Neural cell (in vitro differentiated cells): ENCODE data around the gene C2orf49. TPM values are rescaled to one million over a fixed set of nuclear protein-coding genes. Genes with fewer than 3 reads are reported as not detected.
A peak's percentile ranks its signal among the peaks of the same experiment; 100 is the strongest.

Source experiments
- H2AFZ ChIP-seq: fragments of 200-600, 300-800 bp; sonication (generic), shearing (Covaris generic); 2 replicates; pipeline ENCODE4 v1.6.0; 2014; ENCODE audit warnings: low read depth, mild to moderate bottlenecking, antibody characterized with exemption, low read length, moderate library complexity
- H3F3A ChIP-seq: fragments of 200-600 bp; shearing (Covaris generic); 2 replicates; pipeline ENCODE4 v1.6.1; 2016; ENCODE audit warnings: mild to moderate bottlenecking, moderate library complexity, mixed read lengths, antibody characterized with exemption, low read length; ENCODE audit not compliant: insufficient read depth, poor library complexity, severe bottlenecking
- H3K27ac ChIP-seq: fragments of 200-600, 300-800 bp; sonication (generic), shearing (Covaris generic); 2 replicates; pipeline ENCODE4 v1.5.1; 2014; ENCODE audit warnings: mild to moderate bottlenecking, low read length, moderate library complexity
- H3K27me3 ChIP-seq: fragments of 300-800, 200-600 bp; sonication (generic), shearing (Covaris generic); 2 replicates; pipeline ENCODE4 v1.6.0; 2014; ENCODE audit warnings: mild to moderate bottlenecking, low read depth, low read length, moderate library complexity; ENCODE audit not compliant: insufficient read depth
- H3K36me3 ChIP-seq: fragments of 300-800, 200-600 bp; sonication (generic), shearing (Covaris generic); 2 replicates; pipeline ENCODE4 v1.5.1; 2014; ENCODE audit warnings: mild to moderate bottlenecking, antibody characterized with exemption, low read length, moderate library complexity; ENCODE audit not compliant: insufficient read depth
- H3K4me2 ChIP-seq: fragments of 300-800, 200-600 bp; sonication (generic), shearing (Covaris generic); 2 replicates; pipeline ENCODE4 v1.6.0; 2014; ENCODE audit warnings: mild to moderate bottlenecking, low read length
- H3K4me3 ChIP-seq: fragments of 300-800, 200-600 bp; sonication (generic), shearing (Covaris generic); 2 replicates; pipeline ENCODE4 v1.5.1; 2014; ENCODE audit warnings: mild to moderate bottlenecking, low read length, moderate library complexity
- H3K79me2 ChIP-seq: fragments of 200-600 bp; shearing (Covaris generic); replicated peaks from 2 replicates; pipeline ENCODE4 v1.6.0; 2014; ENCODE audit warnings: mild to moderate bottlenecking, low read length, moderate library complexity; ENCODE audit not compliant: insufficient read depth
- H3K9ac ChIP-seq: fragments of 300-800, 200-600 bp; sonication (generic), shearing (Covaris generic); 2 replicates; pipeline ENCODE4 v1.6.1; 2016; ENCODE audit warnings: mild to moderate bottlenecking, low read length, mixed read lengths
- H3K9me2 ChIP-seq: fragments of 200-600 bp; shearing (Covaris generic); 2 replicates; pipeline ENCODE4 v1.6.1; 2016; ENCODE audit warnings: mild to moderate bottlenecking, low read length, mixed read lengths; ENCODE audit not compliant: insufficient read depth
- H3K9me3 ChIP-seq: fragments of 200-600, 300-800 bp; sonication (generic), shearing (Covaris generic); 2 replicates; pipeline ENCODE4 v1.6.1; 2016; ENCODE audit warnings: mild to moderate bottlenecking, mixed run types, low read length, moderate library complexity, mixed read lengths
- H4K20me1 ChIP-seq: fragments of 200-600 bp; shearing (Covaris generic); 2 replicates; pipeline ENCODE4 v1.6.1; 2016; ENCODE audit warnings: mild to moderate bottlenecking, mixed run types; ENCODE audit not compliant: insufficient read depth
- CTCF ChIP-seq: fragments of 450-650 bp; IDR thresholded peaks from 2 replicates; pipeline ENCODE4 v1.5.1; 2014; ENCODE audit warnings: antibody characterized with exemption, mild to moderate bottlenecking, moderate library complexity; ENCODE audit not compliant: poor library complexity, severe bottlenecking
- EP300 ChIP-seq: fragments of 450-650 bp; conservative IDR thresholded peaks from 2 replicates; pipeline ENCODE4 v1.6.1; 2014; ENCODE audit warnings: antibody characterized with exemption, mild to moderate bottlenecking, moderate library complexity; ENCODE audit not compliant: poor library complexity, severe bottlenecking
- EZH2 ChIP-seq: fragments of 200-600, 300-800 bp; shearing (Covaris generic), sonication (generic); IDR thresholded peaks from 2 replicates; pipeline ENCODE4 v1.6.1; 2014; ENCODE audit warnings: antibody characterized with exemption, low read length, borderline replicate concordance, mild to moderate bottlenecking; ENCODE audit not compliant: insufficient read depth, poor library complexity, severe bottlenecking
- MXI1 ChIP-seq: fragments of 450-650 bp; conservative IDR thresholded peaks from 2 replicates; pipeline ENCODE4 v1.6.1; 2014; ENCODE audit warnings: antibody characterized with exemption, mild to moderate bottlenecking; ENCODE audit not compliant: poor library complexity, severe bottlenecking
- POLR2AphosphoS5 ChIP-seq: IDR thresholded peaks from 2 replicates; pipeline ENCODE4 v1.6.1; 2012
- RAD21 ChIP-seq: fragments of 450-650 bp; conservative IDR thresholded peaks from 2 replicates; pipeline ENCODE4 v1.6.1; 2014; ENCODE audit warnings: antibody characterized with exemption, mild to moderate bottlenecking, moderate library complexity
- REST ChIP-seq: IDR thresholded peaks from 2 replicates; pipeline ENCODE4 v1.6.1; 2012; ENCODE audit warnings: borderline replicate concordance
- SMC3 ChIP-seq: fragments of 450-650 bp; conservative IDR thresholded peaks from 2 replicates; pipeline ENCODE4 v1.6.1; 2014; ENCODE audit warnings: antibody characterized with exemption, mild to moderate bottlenecking, moderate library complexity; ENCODE audit not compliant: poor library complexity
- TAF1 ChIP-seq: IDR thresholded peaks from 2 replicates; pipeline ENCODE4 v1.6.1; 2012; ENCODE audit warnings: low read depth
- polyA plus RNA-seq: library from polyadenylated mRNA; depleted of rRNA; stranded (reverse); fragments of >200 nt; gene quantifications from 2 replicates; pipeline ENCODE4 v1.2.3, GENCODE V29; 2014

C2orf49 gene
- polyA plus RNA-seq, 1 donor from 2014 or later: 35.6 TPM

GRCh38 chr2:105329561-105330495 lies 7.5 kb upstream of the C2orf49 start, which contains the start of gene TGFBRAP1:
TSS of gene TGFBRAP1 (minus strand) at chr2:105329735. CDS start at chr2:105308301, 21,434 bp downstream.
- Histone ChIP-seq H3K27me3 (no peaks in the 10 kb centered on the region), H3K36me3 (no peaks in the 10 kb centered on the region), H3K79me2 (peaks cover 18% of the 10 kb centered on the region), H3F3A (no peaks in the 10 kb centered on the region), H3K9me3 (no peaks in the 10 kb centered on the region), H4K20me1 (no peaks in the 10 kb centered on the region), H3K9ac (peak within 1 kb of the TSS; percentile 81), H3K4me3 (peak within 1 kb of the TSS; percentile 77), H2AFZ (peak within 1 kb of the TSS; percentile 80), H3K9me2 (no peaks in the 10 kb centered on the region), H3K4me2 (peak within 1 kb of the TSS; percentile 77), H3K27ac (peak within 1 kb of the TSS; percentile 50)
- TF ChIP-seq RAD21: no peak
- peak; percentile 48 for TF ChIP-seq CTCF
- TF ChIP-seq MXI1: peak; percentile 45
- peak; percentile 47 for TF ChIP-seq EP300
- no peak for TF ChIP-seq TAF1

- H3K36me3 ChIP-seq: no peaks in the 10 kb centered on the region
- no peaks in the 10 kb centered on the region for H3K27me3 ChIP-seq
- H4K20me1 ChIP-seq: no peaks in the 10 kb centered on the region
- peaks cover 14% of the 10 kb centered on the region for H3K79me2 ChIP-seq
- no peaks in the 10 kb centered on the region for H3K9me3 ChIP-seq
- no peak overlapping the region for H2AFZ ChIP-seq
- H3F3A ChIP-seq: no peaks in the 10 kb centered on the region
- no peak overlapping the region for H3K27ac ChIP-seq
- no peak overlapping the region for H3K4me3 ChIP-seq
- no peaks in the 10 kb centered on the region for H3K9me2 ChIP-seq
- TF ChIP-seq MXI1: no peak
- TF ChIP-seq CTCF: no peak
- TF ChIP-seq POLR2AphosphoS5: no peak
- TF ChIP-seq SMC3: no peak
- TF ChIP-seq RAD21: no peak
- no peak for TF ChIP-seq TAF1
- TF ChIP-seq EZH2: no peak
- no peak for TF ChIP-seq EP300
- no peak for TF ChIP-seq REST
- H3K4me2 ChIP-seq: no peak overlapping the region
- no peak overlapping the region for H3K9ac ChIP-seq
These were observed 6.5 kb upstream of the C2orf49 start for GRCh38 chr2:105330681-105331375.
